Sigmoid colon (tissue), 7 donors: ENCODE results near the gene TNFAIP1. TPM values are rescaled to one million over a fixed set of nuclear protein-coding genes. Genes with fewer than 3 reads are reported as not detected.

Experiments used
- DNase-seq: peaks from one replicate; pipeline ENCODE4 v3.0.0-alpha.2; 2019
- H3K27ac ChIP-seq, 4 donors: fragments of 200-600 bp; sonication (generic); one replicate each; pipeline ENCODE4 v1.5.1; 2016 to 2019; ENCODE audit warnings: mild to moderate bottlenecking in 1 of 4
- H3K27me3 ChIP-seq, 3 donors: fragments of 200-600 bp; sonication (generic); one replicate each; pipeline ENCODE4 v1.5.1; 2019; ENCODE audit warnings: mild to moderate bottlenecking in 1 of 3
- H3K36me3 ChIP-seq, 4 donors: fragments of 200-600 bp; sonication (generic); one replicate each; pipeline ENCODE4 v1.5.1; 2016 to 2019
- H3K4me1 ChIP-seq, 4 donors: fragments of 200-600 bp; sonication (generic); one replicate each; pipeline ENCODE4 v1.5.1; 2017 to 2019
- H3K4me3 ChIP-seq, 4 donors: fragments of 200-600 bp; sonication (generic); one replicate each; pipeline ENCODE4 v1.5.1; 2017 to 2019; ENCODE audit warnings: mild to moderate bottlenecking in 2 of 4, moderate library complexity in 1 of 4
- H3K9me3 ChIP-seq, 4 donors: fragments of 200-600 bp in 3 of 4; sonication (generic) in 3 of 4; one replicate each; pipeline versions ENCODE4 v1.5.1 to v1.6.1; 2013 to 2019
- CTCF ChIP-seq, 4 experiments: fragments of 450-650 bp in 3 of 4; fragments of 200-600 bp in 1 of 4; IDR thresholded peaks; one replicate each; pipeline ENCODE4 v1.5.1; 2016 to 2019; ENCODE audit warnings: antibody characterized with exemption in 4 of 4, mild to moderate bottlenecking in 3 of 4, moderate library complexity in 2 of 4
- EP300 ChIP-seq, 4 donors: sonication (generic); formaldehyde crosslinking; IDR thresholded peaks; one replicate each; pipeline ENCODE4 v1.6.1; 2017; ENCODE audit warnings: antibody characterized with exemption in 4 of 4
- POLR2A ChIP-seq, 2 donors: fragments of 450-650 bp; IDR thresholded peaks; one replicate each; pipeline ENCODE4 v1.6.1; 2016; ENCODE audit warnings: antibody characterized with exemption in 2 of 2, mild to moderate bottlenecking in 2 of 2, moderate library complexity in 2 of 2
- POLR2AphosphoS5 ChIP-seq, 4 donors: sonication (generic); formaldehyde crosslinking; IDR thresholded peaks; one replicate each; pipeline ENCODE4 v1.6.1; 2017; ENCODE audit warnings: antibody characterized with exemption in 4 of 4
- WGBS, 2 donors: extraction: QIAGEN DNeasy Blood & Tissue Kit; methylation state at CpG; one replicate each; pipeline ENCODE4 v1.1.7; 2013; 5-methylcytosine and 5-hydroxymethylcytosine counted together
- intact Hi-C: fragments of 100-400 bp; cut with DNase I; formaldehyde crosslinking; loops from one replicate; pipeline ENCODE4 v1.15.1; 2023
- polyA plus RNA-seq, 3 donors: library from polyadenylated mRNA; stranded (reverse); fragments of 200-250 nt; gene quantifications; one replicate each; pipeline ENCODE4 v1.2.3, GENCODE V29; 2013
- total RNA-seq, 4 donors: library from RNA; depleted of rRNA; stranded (reverse); fragments of >200 nt; gene quantifications; one replicate each; pipeline ENCODE4 v1.1.0, GENCODE V29; 2016
- donor health status: healthy with polysubstance abuse.
- donor health status: Bipolar disorder and iron deficiency.
- donor health status: healthy.

Gene TNFAIP1
- total and polyA plus RNA-seq, 7 donors, result 14.6 to 20.8 (median 17.2) TPM

DNA sequence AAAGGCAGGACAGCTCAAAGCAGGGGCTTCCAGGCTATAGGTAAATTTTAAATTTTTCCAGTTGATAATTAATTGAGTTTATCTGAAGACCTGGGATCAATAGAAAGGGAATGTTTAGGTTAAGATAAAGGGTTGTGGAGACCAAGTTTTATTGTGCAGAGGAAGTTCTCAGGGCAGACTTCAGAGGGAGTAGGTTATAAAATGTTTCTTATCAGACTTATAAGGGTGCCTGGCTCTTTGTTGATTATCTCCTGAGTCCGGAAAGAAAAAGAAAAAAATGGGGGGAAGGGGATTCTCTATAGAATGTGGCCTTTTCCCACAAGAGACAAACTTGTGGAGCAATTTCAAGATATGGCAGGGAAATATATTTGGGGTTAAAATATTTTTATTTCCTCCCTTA is 54.6 kb downstream of the TNFAIP1 start:
- Histone ChIP-seq H3K36me3 (peaks cover 13 to 77% (median 34%) of the 10 kb centered on the region in 4 donors), H3K4me3 (no peak overlapping the region), H3K9me3 (no peaks in the 10 kb centered on the region), H3K4me1 (no peaks in the 10 kb centered on the region), H3K27me3 (no peaks in the 10 kb centered on the region), H3K27ac (no peak overlapping the region)
- intact Hi-C loops, result no loop called here
- WGBS, 2 donors, result 76 to 83% methylated on average over 1 of the region's 1 CpG
- TF ChIP-seq CTCF (IDR thresholded peaks at IDR 0.05) (no peak), POLR2AphosphoS5 (IDR thresholded peaks at IDR 0.05) (no peak), EP300 (IDR thresholded peaks at IDR 0.05) (no peak), POLR2A (IDR thresholded peaks at IDR 0.05) (no peak)
- DNase-seq, result no peak

GRCh38 chr17:28390563-28390962 is 55.0 kb downstream of the TNFAIP1 start:
- Histone ChIP-seq H3K4me1 (no peaks in the 10 kb centered on the region), H3K9me3 (no peaks in the 10 kb centered on the region), H3K27ac (no peak overlapping the region), H3K27me3 (no peaks in the 10 kb centered on the region), H3K36me3 (peaks cover 13 to 77% (median 36%) of the 10 kb centered on the region in 4 donors), H3K4me3 (no peak overlapping the region)
- no peak for TF ChIP-seq POLR2AphosphoS5 (IDR thresholded peaks at IDR 0.05)
- no peak for TF ChIP-seq CTCF (IDR thresholded peaks at IDR 0.05)
- no peak for TF ChIP-seq EP300 (IDR thresholded peaks at IDR 0.05)
- TF ChIP-seq POLR2A (IDR thresholded peaks at IDR 0.05), result no peak
- intact Hi-C loops, result no loop called here
- 92 to 99% methylated on average over 2 of the region's 2 CpGs for WGBS, 2 donors
- no peak for DNase-seq

- Histone ChIP-seq H3K36me3 (peaks cover 13 to 79% (median 40%) of the 10 kb centered on the region in 4 donors), H3K9me3 (no peaks in the 10 kb centered on the region), H3K27me3 (no peaks in the 10 kb centered on the region), H3K4me3 (no peak overlapping the region), H3K4me1 (no peaks in the 10 kb centered on the region), H3K27ac (no peak overlapping the region)
- WGBS, 2 donors, result 92 to 93% methylated on average over 1 of the region's 1 CpG
- intact Hi-C loops, result no loop called here
- TF ChIP-seq CTCF (IDR thresholded peaks at IDR 0.05) (no peak), POLR2A (IDR thresholded peaks at IDR 0.05) (no peak), POLR2AphosphoS5 (IDR thresholded peaks at IDR 0.05) (no peak), EP300 (IDR thresholded peaks at IDR 0.05) (no peak)
- no peak for DNase-seq
Observed at GRCh38 chr17:28390984-28391383, 55.4 kb downstream of the TNFAIP1 start.

GRCh38 chr17:28391401-28391800 is 55.8 kb downstream of the TNFAIP1 start:
- Histone ChIP-seq H3K36me3 (peaks cover 13 to 79% (median 44%) of the 10 kb centered on the region in 4 donors), H3K27me3 (no peaks in the 10 kb centered on the region), H3K9me3 (no peaks in the 10 kb centered on the region), H3K4me3 (no peak overlapping the region), H3K4me1 (no peaks in the 10 kb centered on the region), H3K27ac (no peak overlapping the region)
- no peak for TF ChIP-seq EP300 (IDR thresholded peaks at IDR 0.05)
- TF ChIP-seq CTCF (IDR thresholded peaks at IDR 0.05), result no peak
- no peak for TF ChIP-seq POLR2A (IDR thresholded peaks at IDR 0.05)
- TF ChIP-seq POLR2AphosphoS5 (IDR thresholded peaks at IDR 0.05), result no peak
- no peak for DNase-seq
- WGBS, 2 donors, result 63 to 94% methylated on average over 2 of the region's 2 CpGs
- intact Hi-C loops, result no loop called here

DNA sequence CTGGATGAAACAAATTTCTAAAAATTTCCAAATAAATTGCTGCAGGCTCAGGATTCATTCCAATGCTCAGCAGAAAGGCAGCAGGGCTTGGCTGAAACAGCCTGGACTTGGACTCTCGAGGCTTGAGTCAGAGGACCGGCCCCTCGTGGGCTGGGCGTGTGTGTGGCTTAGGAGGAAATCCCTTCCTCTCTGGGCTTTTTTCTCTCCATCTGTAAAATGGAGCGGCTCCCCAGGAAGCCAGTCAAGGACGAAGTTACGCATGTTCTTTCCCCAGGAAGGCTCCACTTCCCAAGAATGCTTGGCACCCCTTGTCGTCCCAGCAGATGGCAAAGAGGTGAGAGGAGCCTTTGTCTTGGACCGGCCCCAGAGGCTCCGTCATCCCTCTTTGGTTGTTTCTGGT is 56.9 kb downstream of the TNFAIP1 start:
- H3K27ac ChIP-seq, result no peak overlapping the region
- WGBS, 2 donors, result 82 to 90% methylated on average over 10 of the region's 10 CpGs
- H3K36me3 ChIP-seq, result peaks cover 13 to 87% (median 44%) of the 10 kb centered on the region in 4 donors
- no peak for DNase-seq
- no peaks in the 10 kb centered on the region for H3K27me3 ChIP-seq
- intact Hi-C loops, result no loop called here
- H3K4me1 ChIP-seq, result no peaks in the 10 kb centered on the region
- no peak for TF ChIP-seq CTCF (IDR thresholded peaks at IDR 0.05)
- no peak for TF ChIP-seq EP300 (IDR thresholded peaks at IDR 0.05)
- no peak for TF ChIP-seq POLR2A (IDR thresholded peaks at IDR 0.05)
- TF ChIP-seq POLR2AphosphoS5 (IDR thresholded peaks at IDR 0.05), result no peak
- no peaks in the 10 kb centered on the region for H3K9me3 ChIP-seq
- no peak overlapping the region for H3K4me3 ChIP-seq
